Measurements from ENCODE around the gene NPLOC4. TPM values are rescaled to one million over a fixed set of nuclear protein-coding genes. Genes with fewer than 3 reads are reported as not detected.

The NPLOC4 gene
- total and polyA plus RNA-seq, 2 of the 13 experiments (the other 11 are each of a cell fraction or from before 2014, with no cell fraction given) = 57.0 to 97.0 TPM

- peak; percentile 62; the same call in 1 of the 2 replicates for TF ChIP-seq KAT7 (CRISPR knock-in tag; IDR thresholded peaks at IDR 0.05; ENCODE audit: borderline replicate concordance)
- no peak for TF ChIP-seq ZFAT (CRISPR knock-in tag; conservative IDR thresholded peaks at IDR 0.05)
- peak; percentile 66; the same call in 1 of the 2 replicates for TF ChIP-seq SIN3A (IDR thresholded peaks at IDR 0.05; ENCODE audit: borderline replicate concordance, low read depth, low read length)
- peak; percentile 77; the same call in 1 of the 2 replicates for TF ChIP-seq CSRNP1 (CRISPR knock-in tag; IDR thresholded peaks at IDR 0.05)
- no peak; the same call in 1 of the 2 replicates for TF ChIP-seq ZNF558 (CRISPR knock-in tag; IDR thresholded peaks at IDR 0.05; ENCODE audit: borderline replicate concordance)
- TF ChIP-seq ZNF550 (CRISPR knock-in tag; IDR thresholded peaks at IDR 0.05; ENCODE audit: borderline replicate concordance) = no peak; the same call in 1 of the 2 replicates
- no peak for TF ChIP-seq THAP9 (CRISPR knock-in tag; IDR thresholded peaks at IDR 0.05; ENCODE audit: borderline replicate concordance)
- TF ChIP-seq HOXA9 (CRISPR knock-in tag; IDR thresholded peaks at IDR 0.05; ENCODE audit: borderline replicate concordance) = no peak
- TF ChIP-seq GPN1 (CRISPR knock-in tag; IDR thresholded peaks at IDR 0.05; ENCODE audit: borderline replicate concordance) = no peak
- no peak for TF ChIP-seq ZNF251 (CRISPR knock-in tag; IDR thresholded peaks at IDR 0.05)
- TF ChIP-seq HNRNPLL (IDR thresholded peaks at IDR 0.05; ENCODE audit: low read depth, low read length, poor library complexity, severe bottlenecking) = peak; percentile 94
- no peak for TF ChIP-seq MXD4 (CRISPR knock-in tag; IDR thresholded peaks at IDR 0.05)
- no peak for TF ChIP-seq GFI1 (CRISPR knock-in tag; IDR thresholded peaks at IDR 0.05; ENCODE audit: borderline replicate concordance)
- no peak for TF ChIP-seq ONECUT2 (CRISPR knock-in tag; IDR thresholded peaks at IDR 0.05)
- TF ChIP-seq THAP11 (CRISPR knock-in tag; IDR thresholded peaks at IDR 0.05) = no peak; the same call in 1 of the 2 replicates
- no peak for TF ChIP-seq ZNF766 (CRISPR knock-in tag; IDR thresholded peaks at IDR 0.05; ENCODE audit: borderline replicate concordance)
- TF ChIP-seq GATAD2A (CRISPR knock-in tag; IDR thresholded peaks at IDR 0.05) = peak; percentile 41
- peak; percentile 53; the same call in 1 of the 2 replicates for TF ChIP-seq ZNF556 (CRISPR knock-in tag; IDR thresholded peaks at IDR 0.05; ENCODE audit: borderline replicate concordance)
- TF ChIP-seq ZMYM2 (CRISPR knock-in tag; IDR thresholded peaks at IDR 0.05) = no peak
- TF ChIP-seq KLF16 (CRISPR knock-in tag; IDR thresholded peaks at IDR 0.05) = peak in 1 of 2 experiments; percentile 66; a peak in 2 of 4 replicates
- peak; percentile 57 for TF ChIP-seq PHF8 (CRISPR knock-in tag; IDR thresholded peaks at IDR 0.05)
- peak; percentile 24; the same call in 1 of the 2 replicates for TF ChIP-seq ZBTB4 (CRISPR knock-in tag; IDR thresholded peaks at IDR 0.05; ENCODE audit: borderline replicate concordance)
Measured at GRCh38 chr17:81513753-81514488, 123.0 kb downstream of the NPLOC4 start (continued).

All from HepG2 (cell line).